A549 (cell line): ENCODE measurements around the gene FBXL20.
"Not testable (repeated sequence)": the region's sequence is repeated elsewhere in the genome, so short reads cannot be mapped to it uniquely, and the experiment has no call there.

ENCODE experiments used
- CTCF ChIP-seq: fragments of >200 bp; sonication (Bioruptor Twin); formaldehyde crosslinking; IDR thresholded peaks from 3 replicates; pipeline ENCODE4 v1.5.1; 2016
- EP300 ChIP-seq, 2 experiments: fragments of >200 bp; sonication (Bioruptor Twin); formaldehyde crosslinking; IDR thresholded peaks; 2 replicates in 1 of 2; 3 replicates in 1 of 2; pipeline ENCODE4 v1.6.1; 2016 to 2017
- ESRRA ChIP-seq: fragments of 150-350 bp; IDR thresholded peaks from 2 replicates; pipeline ENCODE4 v1.6.1; 2014; ENCODE audit warnings: mild to moderate bottlenecking, low read length, borderline replicate concordance
- HMGXB4 ChIP-seq: fragments of 250-450 bp; sonication (Bioruptor Pico); IDR thresholded peaks from 2 replicates; pipeline ENCODE4 v1.5.0; 2021; ENCODE audit warnings: mild to moderate bottlenecking, moderate library complexity, borderline replicate concordance
- HOXA7 ChIP-seq: fragments of 250-450 bp; sonication (Bioruptor Pico); IDR thresholded peaks from 2 replicates; pipeline ENCODE4 v1.5.0; 2020; ENCODE audit warnings: mild to moderate bottlenecking, moderate library complexity
- MAZ ChIP-seq: fragments of 150-350 bp; IDR thresholded peaks from 2 replicates; pipeline ENCODE4 v1.6.1; 2014; ENCODE audit warnings: antibody characterized with exemption, low read depth, low read length, borderline replicate concordance
- MYC ChIP-seq: IDR thresholded peaks from 2 replicates; pipeline ENCODE4 v1.6.1; 2012; ENCODE audit warnings: mild to moderate bottlenecking, inconsistent platforms, low read length, improper control_type of control experiment, borderline replicate concordance
- RFX5 ChIP-seq: fragments of 450-650 bp; IDR thresholded peaks from 2 replicates; pipeline ENCODE4 v1.7.1; 2014; ENCODE audit warnings: antibody characterized with exemption, mild to moderate bottlenecking, moderate library complexity
- SMC3 ChIP-seq: fragments of >200 bp; sonication (Bioruptor Twin); formaldehyde crosslinking; IDR thresholded peaks from 3 replicates; pipeline ENCODE4 v1.6.1; 2018; ENCODE audit warnings: inconsistent platforms
- USF2 ChIP-seq: fragments of 450-650 bp; IDR thresholded peaks from 2 replicates; pipeline ENCODE4 v1.6.1; 2014; ENCODE audit warnings: antibody characterized with exemption
- ZFP36 ChIP-seq: fragments of 450-650 bp; IDR thresholded peaks from 2 replicates; pipeline ENCODE4 v1.6.1; 2014; ENCODE audit warnings: borderline replicate concordance; ENCODE audit not compliant: partially characterized antibody

DNA sequence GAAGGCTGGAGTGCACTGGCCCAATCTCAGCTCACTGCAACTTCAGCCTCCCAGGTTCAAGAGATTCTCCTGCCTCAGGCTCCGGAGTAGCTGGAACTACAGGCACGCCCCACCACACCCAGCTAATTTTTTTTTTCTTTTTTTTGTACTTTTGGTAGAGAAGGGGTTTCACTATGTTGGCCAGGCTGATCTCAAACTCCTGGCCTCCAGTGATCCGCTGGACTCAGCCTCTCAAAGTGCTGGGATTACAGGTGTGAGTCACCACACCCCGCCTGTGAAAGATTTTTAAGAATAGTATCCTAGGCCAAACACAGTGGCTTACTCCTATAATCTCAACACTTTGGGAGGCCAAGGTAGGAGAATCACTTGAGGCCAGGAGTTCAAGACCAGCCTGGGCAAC, 33.6 kb downstream of the FBXL20 start:
- TF ChIP-seq CTCF; RFX5; MYC; ZFP36; MAZ; HOXA7 (CRISPR knock-in tag); USF2; ESRRA; SMC3; HMGXB4; EP300 (IDR thresholded peaks at IDR 0.05): not testable (repeated sequence)
